SK-N-MC (cell line): ENCODE measurements around the gene ZNF512B.
"Not testable (repeated sequence)": the region's sequence is repeated elsewhere in the genome, so short reads cannot be mapped to it uniquely, and the experiment has no call there.

ENCODE experiments used
- DNase-seq: peaks from one replicate; pipeline ENCODE4 v3.0.0-alpha.2; 2011; ENCODE audit warnings: low read depth, low spot score
- H3K27ac ChIP-seq: fragments of 200-600 bp; sonication (generic); 2 replicates; pipeline ENCODE4 v1.5.1; 2016; ENCODE audit warnings: mixed run types
- H3K36me3 ChIP-seq: fragments of 200-600 bp; sonication (generic); 2 replicates; pipeline ENCODE4 v1.6.1; 2017; ENCODE audit warnings: antibody characterized with exemption, low read length, mixed read lengths; ENCODE audit not compliant: insufficient read depth
- H3K4me3 ChIP-seq: fragments of 200-600 bp; sonication (generic); 2 replicates; pipeline ENCODE4 v1.5.1; 2016
- H3K9ac ChIP-seq: fragments of 200-600 bp; sonication (generic); 2 replicates; pipeline ENCODE4 v1.8.0; 2017; ENCODE audit warnings: mixed run types, mixed read lengths; ENCODE audit not compliant: insufficient read length
- H3K9me3 ChIP-seq: fragments of 200-600 bp; sonication (generic); 2 replicates; pipeline ENCODE4 v1.6.1; 2017; ENCODE audit warnings: low read depth, mild to moderate bottlenecking, antibody characterized with exemption, low read length, moderate library complexity, mixed read lengths
- EZH2 ChIP-seq: fragments of 200-600 bp; sonication (generic); IDR thresholded peaks from one replicate; pipeline ENCODE4 v1.6.1; 2017; ENCODE audit warnings: antibody characterized with exemption
- FOXP2 ChIP-seq: optimal IDR thresholded peaks from 2 replicates; pipeline ENCODE3; 2011; ENCODE audit warnings: mild to moderate bottlenecking, moderate library complexity; ENCODE audit not compliant: insufficient read depth; ENCODE audit errors: extremely low read length, control extremely low read depth
- POLR2AphosphoS5 ChIP-seq: IDR thresholded peaks from 2 replicates; pipeline ENCODE4 v1.6.1; 2012; ENCODE audit warnings: mild to moderate bottlenecking, low read depth, low read length, borderline replicate concordance

The ZNF512B gene

DNA sequence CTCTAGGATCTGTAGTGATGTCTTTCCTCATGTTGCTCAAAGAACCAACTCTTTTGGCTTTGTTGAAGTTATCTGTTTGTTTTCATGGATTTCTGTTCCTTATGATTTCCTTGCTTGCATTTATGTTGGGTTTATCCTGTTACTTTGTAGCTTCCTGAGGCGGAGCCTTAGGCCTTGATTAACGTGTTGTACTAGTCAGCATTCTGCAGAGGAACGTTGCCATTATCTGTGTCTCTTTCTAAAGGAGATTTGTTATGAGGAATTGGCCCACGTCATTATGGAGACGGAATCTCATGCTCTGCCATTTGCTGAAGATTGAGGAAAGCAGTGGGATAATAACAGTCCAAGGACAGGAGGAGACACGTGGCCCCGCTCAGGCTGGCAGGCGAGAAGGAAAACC lies 43.4 kb downstream of the ZNF512B start:
- TF ChIP-seq FOXP2 (no peak), EZH2 (no peak), POLR2AphosphoS5 (no peak)
- Histone ChIP-seq H3K36me3 (peaks cover 33% of the 10 kb centered on the region), H3K9ac (no peak overlapping the region), H3K9me3 (no peaks in the 10 kb centered on the region), H3K4me3 (no peak overlapping the region), H3K27ac (peak overlapping the region; percentile 48)
- DNase-seq = no peak

DNA sequence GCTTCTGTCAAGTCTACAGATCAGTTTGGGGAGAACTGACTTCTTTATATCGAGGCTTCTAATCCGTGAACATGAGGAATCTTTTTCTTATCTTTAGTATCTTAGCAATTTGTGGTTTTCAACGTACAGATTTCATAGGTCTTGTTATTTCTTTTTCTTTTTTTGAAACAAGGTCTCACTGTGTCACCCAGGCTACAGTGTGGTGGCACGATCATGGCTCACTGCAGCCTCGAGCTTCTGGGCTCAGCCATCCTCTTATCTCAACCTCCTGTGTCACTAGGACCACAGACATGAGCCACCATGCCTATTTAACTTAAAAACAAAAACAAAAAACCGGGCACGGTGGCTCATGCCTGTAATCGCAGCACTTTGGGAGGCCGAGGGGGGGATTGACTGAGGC lies 45.5 kb downstream of the ZNF512B start:
- no peak for TF ChIP-seq FOXP2
- no peak for TF ChIP-seq EZH2
- TF ChIP-seq POLR2AphosphoS5 = no peak
- Histone ChIP-seq H3K27ac (peak overlapping the region; percentile 78), H3K4me3 (peak overlapping the region; percentile 5; the same call in 1 of the 2 replicates), H3K36me3 (peaks cover 18% of the 10 kb centered on the region), H3K9me3 (no peaks in the 10 kb centered on the region), H3K9ac (peak overlapping the region; percentile 43)
- no peak for DNase-seq

DNA sequence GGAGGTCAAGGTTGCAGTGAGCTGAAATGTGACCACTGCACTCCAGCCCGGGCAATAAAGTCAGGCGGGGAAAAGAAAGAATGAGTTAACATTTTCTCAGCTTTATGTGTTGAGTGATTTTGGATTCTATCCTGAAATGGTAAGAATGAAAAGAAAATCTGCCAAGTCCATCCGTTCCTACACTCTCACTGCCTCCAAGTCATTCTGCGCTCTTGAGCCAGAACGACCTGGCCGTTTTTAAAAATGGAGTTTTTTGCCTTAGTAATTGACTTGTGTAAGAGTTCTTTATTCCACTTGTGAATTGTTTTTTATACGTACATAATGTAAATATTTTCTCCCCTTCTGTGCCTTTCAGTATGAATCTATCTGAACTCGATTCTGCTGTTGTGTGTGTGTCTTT lies 46.1 kb downstream of the ZNF512B start:
- no peak for DNase-seq
- Histone ChIP-seq H3K9ac (peak overlapping the region; percentile 43), H3K36me3 (peaks cover 12% of the 10 kb centered on the region), H3K4me3 (peak overlapping the region; percentile 5; the same call in 1 of the 2 replicates), H3K27ac (peak overlapping the region; percentile 78), H3K9me3 (no peaks in the 10 kb centered on the region)
- TF ChIP-seq EZH2 (no peak), POLR2AphosphoS5 (no peak)

DNA sequence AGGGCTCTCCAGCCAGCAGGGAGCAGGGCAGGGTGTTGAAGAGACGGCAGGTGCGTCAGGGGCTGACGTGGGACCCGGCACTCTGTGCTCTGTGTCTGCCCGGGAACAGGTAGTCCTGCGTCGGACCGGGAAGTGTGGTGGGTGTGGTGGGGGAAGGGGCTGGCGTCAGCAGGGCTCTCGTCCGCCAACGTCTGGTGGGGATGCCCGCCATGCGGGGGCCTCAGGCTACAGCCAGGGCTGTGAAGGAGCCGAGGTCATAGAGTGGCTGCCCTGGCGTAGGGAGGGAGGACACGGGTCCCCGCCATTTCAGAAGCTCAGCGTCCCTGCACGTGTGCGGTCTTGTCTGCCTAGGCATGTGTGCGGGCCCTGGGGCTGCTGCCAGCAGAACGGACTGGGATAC lies 49.5 kb downstream of the ZNF512B start:
- H3K36me3 ChIP-seq = peaks cover 7% of the 10 kb centered on the region; the same call in 1 of the 2 replicates
- TF ChIP-seq FOXP2 (no peak), POLR2AphosphoS5 (no peak), EZH2 (no peak)

DNA sequence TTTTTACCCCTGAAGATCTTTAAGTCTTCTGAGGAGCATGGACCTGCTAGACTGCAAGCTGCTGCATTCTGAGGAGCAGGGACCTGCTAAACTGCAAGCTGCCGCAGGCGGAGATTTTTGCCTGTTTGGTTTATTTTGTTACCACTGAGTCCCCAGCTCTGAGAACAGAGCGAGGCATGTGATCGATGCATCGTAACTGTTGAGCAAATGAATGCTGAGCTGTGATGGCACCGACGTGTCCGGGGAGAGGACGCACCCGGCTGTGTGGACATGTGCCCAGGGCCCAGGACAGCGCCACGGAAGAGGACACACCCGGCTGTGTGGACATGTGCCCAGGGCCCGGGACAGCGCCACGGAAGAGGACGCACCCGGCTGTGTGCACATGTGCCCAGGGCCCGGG lies 50.6 kb downstream of the ZNF512B start:
- H3K9ac ChIP-seq = no peak overlapping the region
- H3K27ac ChIP-seq = no peak overlapping the region
- no peak overlapping the region for H3K4me3 ChIP-seq
- no peak for TF ChIP-seq EZH2
- no peak for TF ChIP-seq FOXP2
- TF ChIP-seq POLR2AphosphoS5 = no peak
- no peak for DNase-seq
- H3K36me3 ChIP-seq = peaks cover 7% of the 10 kb centered on the region; the same call in 1 of the 2 replicates
- no peaks in the 10 kb centered on the region for H3K9me3 ChIP-seq

More for the DNA sequence above, 49.5 kb downstream of the ZNF512B start:
- Histone ChIP-seq H3K4me3 (no peak overlapping the region), H3K27ac (no peak overlapping the region), H3K9me3 (no peaks in the 10 kb centered on the region), H3K9ac (no peak overlapping the region)
- no peak for DNase-seq

DNA sequence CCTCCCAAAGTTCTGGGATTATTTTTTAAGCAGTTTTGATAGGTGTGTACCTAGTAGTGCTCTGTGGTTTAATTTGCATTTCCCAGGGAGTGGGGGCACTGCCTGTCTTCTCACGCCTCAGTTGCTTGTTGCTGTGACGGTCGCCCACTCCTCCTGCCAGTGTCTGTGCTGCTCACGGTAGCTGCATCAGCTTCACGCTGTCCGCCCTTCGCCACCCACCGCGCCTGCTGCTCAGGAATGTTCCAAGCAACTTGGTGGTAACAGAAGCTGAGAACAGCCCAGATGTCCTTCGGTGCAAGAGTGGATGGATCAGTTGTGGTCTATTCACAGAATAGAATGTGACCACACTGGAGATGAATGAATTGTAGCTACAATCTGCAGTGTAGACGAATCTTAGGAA lies 51.9 kb downstream of the ZNF512B start:
- no peaks in the 10 kb centered on the region for H3K9me3 ChIP-seq
- H3K4me3 ChIP-seq = no peak overlapping the region
- H3K9ac ChIP-seq = no peak overlapping the region
- TF ChIP-seq FOXP2 (no peak), EZH2 (no peak), POLR2AphosphoS5 (no peak)
- H3K36me3 ChIP-seq = peaks cover 7% of the 10 kb centered on the region; the same call in 1 of the 2 replicates
- no peak for DNase-seq
- no peak overlapping the region for H3K27ac ChIP-seq

DNA sequence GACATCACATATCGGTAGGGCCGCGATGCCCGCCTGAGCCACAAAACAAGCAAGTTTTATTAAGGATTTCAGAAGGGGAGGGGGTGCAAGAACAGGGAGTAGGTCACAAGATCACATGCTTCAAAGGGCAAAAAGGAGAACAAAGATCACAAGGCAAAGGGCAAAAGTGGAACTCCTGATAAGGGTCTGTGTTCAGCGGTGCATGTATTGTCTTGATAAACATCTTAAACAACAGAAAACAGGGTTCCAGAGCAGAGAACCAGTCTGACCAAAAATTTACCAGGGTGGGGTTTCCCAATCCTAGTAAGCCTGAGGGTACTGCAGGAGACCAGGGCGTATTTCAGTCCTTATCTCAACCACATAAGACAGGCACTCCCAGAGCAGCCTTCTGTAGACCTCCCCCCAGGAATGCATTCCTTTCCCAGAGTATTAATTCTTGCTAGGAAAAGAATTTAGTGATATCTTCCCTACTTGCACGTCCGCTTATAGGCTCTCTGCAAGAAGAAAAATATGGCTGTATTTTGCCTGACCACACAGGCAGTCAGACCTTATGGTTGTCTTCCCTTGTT lies 53.3 kb downstream of the ZNF512B start:
- DNase-seq, H3K27ac ChIP-seq: not testable (repeated sequence)

DNA sequence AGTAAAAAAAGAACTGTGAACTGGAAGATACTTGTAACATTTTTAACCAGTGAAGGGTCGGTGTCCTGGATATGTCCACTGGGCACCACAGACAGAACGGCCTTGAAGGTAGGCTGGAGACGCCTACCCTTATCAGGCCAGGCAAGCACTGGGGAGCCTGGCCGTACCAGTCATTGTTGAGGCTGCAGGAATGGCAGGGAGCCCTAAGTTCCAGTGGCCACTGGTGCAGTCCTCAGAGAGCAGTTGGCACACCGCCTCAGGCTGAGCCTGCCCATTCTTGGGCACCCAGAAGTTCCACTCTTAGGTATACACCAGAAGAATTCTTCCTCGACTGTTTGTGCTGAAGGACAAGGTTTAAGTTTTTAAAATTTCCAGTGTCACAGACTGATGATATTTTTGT lies 54.3 kb downstream of the ZNF512B start:
- TF ChIP-seq POLR2AphosphoS5 (no peak), FOXP2 (no peak), EZH2 (no peak)
- peaks cover 7% of the 10 kb centered on the region; the same call in 1 of the 2 replicates for H3K36me3 ChIP-seq
- no peak for DNase-seq
- H3K4me3 ChIP-seq = no peak overlapping the region
- H3K9me3 ChIP-seq = no peaks in the 10 kb centered on the region
- no peak overlapping the region for H3K9ac ChIP-seq
- H3K27ac ChIP-seq = no peak overlapping the region

More for the DNA sequence above, 53.3 kb downstream of the ZNF512B start:
- not testable (repeated sequence) for H3K4me3 ChIP-seq, H3K9ac ChIP-seq, H3K9me3 ChIP-seq, H3K36me3 ChIP-seq

DNA sequence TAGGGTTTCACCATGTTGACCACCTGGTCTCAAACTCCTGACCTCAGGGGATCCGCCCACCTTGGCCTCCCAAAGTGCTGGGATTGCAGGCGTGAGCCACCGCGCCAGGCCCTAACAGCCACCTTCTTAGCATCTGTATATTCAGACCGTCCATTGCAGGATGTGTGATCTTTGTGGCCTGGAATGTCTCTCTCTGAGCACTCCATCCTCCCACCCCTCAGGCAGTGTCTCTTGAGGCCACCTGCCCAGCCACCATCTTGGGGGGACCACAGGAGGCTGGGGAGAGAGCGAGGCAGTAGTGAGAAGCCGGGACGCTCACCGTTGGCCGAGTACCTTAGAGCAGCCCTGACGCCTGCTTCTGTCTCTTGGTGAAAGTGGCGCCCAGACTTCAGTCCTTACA lies 56.0 kb downstream of the ZNF512B start:
- Histone ChIP-seq H3K4me3 (no peak overlapping the region), H3K27ac (no peak overlapping the region), H3K9ac (no peak overlapping the region), H3K9me3 (no peaks in the 10 kb centered on the region), H3K36me3 (peaks cover 7% of the 10 kb centered on the region; the same call in 1 of the 2 replicates)
- no peak for DNase-seq
- no peak for TF ChIP-seq POLR2AphosphoS5
- TF ChIP-seq EZH2 = no peak
- TF ChIP-seq FOXP2 = no peak
